Measurements from ENCODE around the gene GRIP2.

DNA sequence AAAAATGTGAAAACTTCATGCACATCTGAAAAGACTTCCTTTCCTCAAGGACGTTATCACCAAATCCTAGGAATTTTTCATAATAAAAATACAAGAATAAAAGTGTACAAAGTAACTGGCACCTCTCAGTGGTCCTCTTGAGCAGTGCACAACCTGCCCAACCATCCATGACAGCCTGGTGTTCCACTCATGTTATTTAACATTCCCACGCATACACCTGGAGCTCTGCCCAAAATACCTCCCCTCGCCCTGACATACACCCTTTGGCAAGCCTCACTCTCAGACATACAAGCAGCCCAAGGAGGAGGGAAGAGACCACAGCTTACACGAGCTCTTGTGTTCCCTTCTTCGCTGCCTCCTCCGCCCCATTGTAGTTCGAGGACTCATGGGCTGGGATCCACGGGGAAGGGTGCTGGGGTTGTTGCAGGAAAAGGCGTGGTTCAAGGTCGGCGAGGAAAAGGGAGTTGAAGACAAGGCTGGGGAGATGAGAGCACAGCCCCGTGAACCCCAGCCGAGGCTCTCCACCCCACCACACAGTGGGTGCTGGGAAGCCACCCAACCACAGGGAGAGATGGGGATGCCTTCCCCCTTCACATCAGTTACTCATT is 23.3 kb downstream of the GRIP2 start:
- TF ChIP-seq EZH2 (IDR thresholded peaks at IDR 0.05) (no peak), EZH2phosphoT487 (IDR thresholded peaks at IDR 0.05) (no peak)
- TF ChIP-seq, protein P1, sequence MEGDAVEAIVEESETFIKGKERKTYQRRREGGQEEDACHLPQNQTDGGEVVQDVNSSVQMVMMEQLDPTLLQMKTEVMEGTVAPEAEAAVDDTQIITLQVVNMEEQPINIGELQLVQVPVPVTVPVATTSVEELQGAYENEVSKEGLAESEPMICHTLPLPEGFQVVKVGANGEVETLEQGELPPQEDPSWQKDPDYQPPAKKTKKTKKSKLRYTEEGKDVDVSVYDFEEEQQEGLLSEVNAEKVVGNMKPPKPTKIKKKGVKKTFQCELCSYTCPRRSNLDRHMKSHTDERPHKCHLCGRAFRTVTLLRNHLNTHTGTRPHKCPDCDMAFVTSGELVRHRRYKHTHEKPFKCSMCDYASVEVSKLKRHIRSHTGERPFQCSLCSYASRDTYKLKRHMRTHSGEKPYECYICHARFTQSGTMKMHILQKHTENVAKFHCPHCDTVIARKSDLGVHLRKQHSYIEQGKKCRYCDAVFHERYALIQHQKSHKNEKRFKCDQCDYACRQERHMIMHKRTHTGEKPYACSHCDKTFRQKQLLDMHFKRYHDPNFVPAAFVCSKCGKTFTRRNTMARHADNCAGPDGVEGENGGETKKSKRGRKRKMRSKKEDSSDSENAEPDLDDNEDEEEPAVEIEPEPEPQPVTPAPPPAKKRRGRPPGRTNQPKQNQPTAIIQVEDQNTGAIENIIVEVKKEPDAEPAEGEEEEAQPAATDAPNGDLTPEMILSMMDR (IDR thresholded peaks at IDR 0.05): no peak
